ENCODE data around the gene TBC1D32.
A peak's percentile ranks its signal among the peaks of the same experiment; 100 is the strongest.
"Not testable (repeated sequence)": the region's sequence is repeated elsewhere in the genome, so short reads cannot be mapped to it uniquely, and the experiment has no call there.

TBC1D32 gene

DNA sequence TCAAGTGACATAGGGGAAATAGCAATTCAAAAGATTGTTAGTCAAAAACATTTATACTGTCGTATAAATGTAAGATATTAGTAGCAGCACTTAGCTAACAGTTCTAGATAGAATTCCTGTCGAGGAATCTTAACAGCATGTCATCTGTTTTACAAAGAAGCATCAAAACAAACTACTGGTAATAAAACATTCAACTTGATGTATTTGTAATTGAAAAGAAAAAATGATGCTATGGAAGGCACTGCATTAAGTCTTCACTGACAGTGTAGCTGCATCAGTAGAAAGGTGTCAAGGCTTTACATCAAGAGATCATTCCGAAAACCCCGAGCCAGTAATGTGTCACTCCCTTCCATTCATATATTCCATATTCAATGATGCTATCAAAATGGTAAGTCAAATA lies 223.5 kb downstream of the TBC1D32 start:
- DNase-seq: no peak

GRCh38 chr6:121106962-121107361 lies 227.3 kb downstream of the TBC1D32 start:
- DNase-seq: no peak

DNA sequence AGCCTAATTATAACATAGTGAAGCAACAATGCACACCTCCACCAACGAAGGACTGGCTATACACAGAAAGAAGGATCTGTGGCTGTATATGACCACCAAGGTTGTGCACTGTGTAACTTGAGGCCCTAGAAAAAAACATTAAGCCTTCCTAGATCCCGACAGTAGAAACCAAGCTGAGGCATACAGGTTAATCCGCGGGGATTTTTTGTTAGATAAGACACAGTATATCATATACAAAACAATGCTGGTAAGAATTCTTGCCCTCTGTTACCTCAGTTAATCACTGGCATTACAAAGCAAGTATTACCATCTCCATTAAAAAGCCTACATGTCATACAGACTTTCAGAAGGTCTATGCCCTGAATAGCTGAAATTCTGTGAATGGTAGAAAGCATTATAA lies 228.8 kb downstream of the TBC1D32 start:
- no peak for DNase-seq

GRCh38 chr6:121093928-121094327 lies 240.4 kb downstream of the TBC1D32 start:
- no peak for DNase-seq

DNA sequence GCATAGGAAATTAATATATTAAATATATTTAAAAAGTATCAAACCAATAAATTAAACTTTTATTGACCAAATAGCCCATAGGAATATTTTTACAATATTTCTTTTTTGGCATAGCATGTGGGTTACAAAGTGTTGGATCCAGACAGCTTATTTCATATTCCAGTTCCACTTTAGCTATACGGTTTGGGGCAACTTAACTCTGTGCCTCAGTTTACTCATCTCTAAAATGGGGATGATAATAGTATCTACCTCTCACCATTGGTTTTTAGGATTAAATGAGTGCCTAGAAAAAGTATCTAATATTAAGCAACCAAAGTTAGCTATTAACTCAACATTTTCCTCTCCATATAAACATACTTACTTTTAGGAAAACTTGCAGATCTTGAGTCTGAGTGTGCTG lies 243.8 kb downstream of the TBC1D32 start:
- no peak for DNase-seq

- DNase-seq: no peak
These were observed 247.4 kb downstream of the TBC1D32 start for GRCh38 chr6:121086876-121087275.

DNA sequence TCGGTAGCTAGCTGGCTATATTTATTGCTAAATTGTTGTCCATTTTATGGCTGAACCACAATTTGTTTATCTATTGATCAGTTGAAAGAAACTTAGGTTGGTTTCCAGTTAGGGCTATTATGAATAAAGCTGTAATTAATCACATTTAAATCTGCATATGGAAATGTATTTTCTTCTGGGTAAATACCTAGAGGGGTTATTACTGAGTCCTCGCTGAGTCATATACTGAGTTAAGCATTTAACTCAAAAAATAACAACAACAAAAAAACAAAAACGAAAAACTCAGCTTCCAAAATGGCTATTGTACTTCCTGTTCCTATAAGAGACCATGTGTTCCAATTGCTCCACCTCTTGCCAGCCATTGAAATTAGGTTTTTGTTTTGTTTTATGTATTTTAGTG lies 258.2 kb downstream of the TBC1D32 start:
- DNase-seq: no peak

GRCh38 chr6:121068749-121069148 lies 265.5 kb downstream of the TBC1D32 start:
- DNase-seq: not testable (repeated sequence)

- no peak for DNase-seq
These were observed 266.9 kb downstream of the TBC1D32 start for GRCh38 chr6:121067381-121067780.

GRCh38 chr6:121064345-121064744 lies 269.9 kb downstream of the TBC1D32 start:
- no peak for DNase-seq

- DNase-seq: peak; percentile 57
These were observed 278.6 kb downstream of the TBC1D32 start for GRCh38 chr6:121055572-121056163.

GRCh38 chr6:121048593-121048992 lies 285.7 kb downstream of the TBC1D32 start:
- DNase-seq: not testable (repeated sequence)

DNA sequence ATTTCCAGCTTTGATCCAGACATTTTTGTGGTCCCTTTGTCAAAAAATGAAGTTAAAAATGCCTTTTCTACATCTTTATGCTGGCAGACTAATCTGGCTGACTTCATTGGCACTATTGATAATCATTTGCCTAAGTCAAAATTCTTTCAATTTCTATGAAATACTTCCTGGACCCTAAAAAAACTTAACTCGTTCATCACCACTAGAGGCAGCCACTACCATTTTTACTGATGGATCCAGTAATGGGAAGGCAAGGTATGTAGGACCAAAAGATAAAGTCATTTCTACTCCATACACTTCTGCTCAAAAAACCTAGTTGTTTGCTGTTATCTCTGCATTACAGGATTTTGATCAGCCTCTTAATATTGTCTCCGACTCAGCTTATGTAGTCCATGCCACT lies 289.4 kb downstream of the TBC1D32 start:
- DNase-seq: not testable (repeated sequence)

GRCh38 chr6:121043706-121044105 lies 290.6 kb downstream of the TBC1D32 start:
- DNase-seq: not testable (repeated sequence)

- not testable (repeated sequence) for DNase-seq
These were observed 291.1 kb downstream of the TBC1D32 start for GRCh38 chr6:121043211-121043610.

DNA sequence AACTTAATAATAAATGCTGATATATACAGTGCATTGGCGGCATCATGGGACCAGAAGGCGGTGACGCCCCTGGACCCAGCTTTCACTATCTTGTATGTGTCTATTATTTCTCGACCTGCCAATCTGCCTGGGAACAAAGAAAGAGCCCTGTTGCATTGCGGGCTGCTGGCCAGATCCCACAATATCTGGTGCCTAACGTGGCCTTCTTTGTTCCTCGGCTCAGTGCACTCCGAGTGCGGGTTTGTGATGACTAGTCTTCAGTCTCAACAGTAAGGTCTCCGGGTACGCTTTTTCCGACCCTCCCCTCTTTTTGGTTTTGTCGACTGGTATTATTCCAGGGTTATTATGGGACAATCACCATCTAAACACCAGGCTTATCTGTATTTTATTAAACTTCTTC lies 291.5 kb downstream of the TBC1D32 start:
- DNase-seq: no peak

- DNase-seq: no peak
These were observed 293.4 kb downstream of the TBC1D32 start for GRCh38 chr6:121040831-121041230.

GRCh38 chr6:121033091-121033490 lies 301.2 kb downstream of the TBC1D32 start:
- no peak for DNase-seq

DNA sequence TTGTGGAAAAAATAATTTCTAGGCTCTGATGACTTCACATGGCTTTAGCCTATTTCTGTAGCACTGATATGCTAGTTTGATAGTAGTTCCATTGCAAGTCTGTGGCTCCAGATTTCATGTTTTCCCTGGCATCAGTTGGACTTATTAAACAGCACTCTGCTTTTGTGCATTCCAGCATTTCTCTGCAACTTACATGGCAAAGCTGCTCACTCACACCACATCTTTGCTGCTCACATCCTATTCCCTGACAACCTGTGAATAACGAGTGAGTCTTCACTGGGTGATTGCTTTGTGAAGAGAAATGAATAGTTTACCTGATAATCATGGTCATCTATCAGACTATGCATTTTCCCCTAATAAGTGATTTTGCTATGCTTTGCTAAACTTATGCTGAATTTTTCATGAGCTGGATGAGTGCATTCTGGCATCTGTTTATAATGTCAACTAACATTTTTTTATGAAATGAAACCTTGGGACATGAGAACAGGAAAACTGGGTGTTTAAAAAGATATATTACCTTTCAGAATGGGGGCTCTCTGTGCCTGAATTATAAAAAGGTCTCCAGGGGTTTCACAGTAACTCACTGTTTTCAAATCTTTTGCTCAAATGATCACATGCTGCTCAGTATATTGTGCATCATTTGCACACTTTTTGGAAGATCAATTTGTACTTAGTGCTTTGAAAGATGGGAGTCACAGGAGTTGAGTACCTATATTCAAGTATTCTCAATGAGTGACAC lies 301.8 kb downstream of the TBC1D32 start:
- DNase-seq: no peak

Measured in SHP77 treated with DMSO at 0.1 percent for 48 hours (cell line).